DND-41 (cell line): ENCODE results near the gene RPS6KC1.

Experiments used
- ATAC-seq: fragments of 200-7000 bp; cut with Tn5 transposase; 3 replicates; pipeline ENCODE4 v1.9.1; 2021; ENCODE audit warnings: low read depth; ENCODE audit not compliant: insufficient read depth
- DNase-seq: peaks from one replicate; pipeline ENCODE4 v3.0.0-alpha.2; 2020
- H2AFZ ChIP-seq: 2 replicates; pipeline ENCODE4 v1.6.0; 2012; ENCODE audit warnings: low read depth, low read length
- H3K27ac ChIP-seq: 2 replicates; pipeline ENCODE4 v1.5.1; 2012; ENCODE audit warnings: low read length, inconsistent platforms
- H3K27me3 ChIP-seq: fragments of 200-600 bp; sonication (generic); 2 replicates; pipeline ENCODE4 v1.6.0; 2012; ENCODE audit warnings: low read length, mild to moderate bottlenecking, inconsistent platforms; ENCODE audit not compliant: insufficient read depth, poor library complexity
- H3K36me3 ChIP-seq: 2 replicates; pipeline ENCODE4 v1.5.1; 2012; ENCODE audit warnings: low read length, inconsistent platforms; ENCODE audit not compliant: insufficient read depth
- H3K4me1 ChIP-seq: 2 replicates; pipeline ENCODE4 v1.5.1; 2012; ENCODE audit warnings: mild to moderate bottlenecking, low read length; ENCODE audit not compliant: insufficient read depth
- H3K4me2 ChIP-seq: 2 replicates; pipeline ENCODE4 v1.6.0; 2012; ENCODE audit warnings: mild to moderate bottlenecking, moderate library complexity, low read length, inconsistent platforms; ENCODE audit not compliant: insufficient read depth
- H3K4me3 ChIP-seq, 2 experiments: fragments of 200-600 bp in 1 of 2; shearing (Covaris generic) in 1 of 2; 2 replicates each; pipeline ENCODE4 v1.5.1; 2012 to 2016; ENCODE audit warnings: inconsistent platforms in 2 of 2, low read length in 2 of 2, mild to moderate bottlenecking in 2 of 2, low read depth in 1 of 2, moderate library complexity in 1 of 2
- H3K79me2 ChIP-seq: 2 replicates; pipeline ENCODE4 v1.6.0; 2012; ENCODE audit warnings: low read length, inconsistent platforms; ENCODE audit not compliant: insufficient read depth
- H3K9ac ChIP-seq: 2 replicates; pipeline ENCODE4 v1.6.0; 2012; ENCODE audit warnings: low read depth, mild to moderate bottlenecking, inconsistent platforms, low read length, moderate library complexity
- H3K9me3 ChIP-seq: 2 replicates; pipeline ENCODE4 v1.5.1; 2012; ENCODE audit warnings: low read length, moderate library complexity, mild to moderate bottlenecking, inconsistent platforms; ENCODE audit not compliant: insufficient read depth, severe bottlenecking
- H4K20me1 ChIP-seq: 2 replicates; pipeline ENCODE4 v1.6.0; 2012; ENCODE audit warnings: low read length; ENCODE audit not compliant: insufficient read depth
- EZH2 ChIP-seq: IDR thresholded peaks from 3 replicates; pipeline ENCODE4 v1.6.1; 2012; ENCODE audit warnings: borderline replicate concordance, low read depth, mild to moderate bottlenecking, moderate library complexity, low read length, inconsistent platforms; ENCODE audit not compliant: severe bottlenecking
- TF ChIP-seq, protein P1 (sequence below): IDR thresholded peaks from 2 replicates; pipeline ENCODE4 v1.5.1; 2012; ENCODE audit warnings: borderline replicate concordance, low read length, moderate library complexity, mild to moderate bottlenecking; ENCODE audit not compliant: poor library complexity, severe bottlenecking; ENCODE audit errors: extremely low read depth

The RPS6KC1 gene

GRCh38 chr1:213162338-213162737, 111.3 kb downstream of the RPS6KC1 start:
- TF ChIP-seq EZH2 = no peak
- TF ChIP-seq, protein P1, sequence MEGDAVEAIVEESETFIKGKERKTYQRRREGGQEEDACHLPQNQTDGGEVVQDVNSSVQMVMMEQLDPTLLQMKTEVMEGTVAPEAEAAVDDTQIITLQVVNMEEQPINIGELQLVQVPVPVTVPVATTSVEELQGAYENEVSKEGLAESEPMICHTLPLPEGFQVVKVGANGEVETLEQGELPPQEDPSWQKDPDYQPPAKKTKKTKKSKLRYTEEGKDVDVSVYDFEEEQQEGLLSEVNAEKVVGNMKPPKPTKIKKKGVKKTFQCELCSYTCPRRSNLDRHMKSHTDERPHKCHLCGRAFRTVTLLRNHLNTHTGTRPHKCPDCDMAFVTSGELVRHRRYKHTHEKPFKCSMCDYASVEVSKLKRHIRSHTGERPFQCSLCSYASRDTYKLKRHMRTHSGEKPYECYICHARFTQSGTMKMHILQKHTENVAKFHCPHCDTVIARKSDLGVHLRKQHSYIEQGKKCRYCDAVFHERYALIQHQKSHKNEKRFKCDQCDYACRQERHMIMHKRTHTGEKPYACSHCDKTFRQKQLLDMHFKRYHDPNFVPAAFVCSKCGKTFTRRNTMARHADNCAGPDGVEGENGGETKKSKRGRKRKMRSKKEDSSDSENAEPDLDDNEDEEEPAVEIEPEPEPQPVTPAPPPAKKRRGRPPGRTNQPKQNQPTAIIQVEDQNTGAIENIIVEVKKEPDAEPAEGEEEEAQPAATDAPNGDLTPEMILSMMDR = no peak
- H3K27me3 ChIP-seq = no peaks in the 10 kb centered on the region
- H3K27ac ChIP-seq = no peak overlapping the region
- no peak for DNase-seq
- H3K36me3 ChIP-seq = peaks cover 3% of the 10 kb centered on the region; the same call in 1 of the 2 replicates
- H3K9ac ChIP-seq = no peak overlapping the region
- H3K4me3 ChIP-seq = no peak overlapping the region
- H2AFZ ChIP-seq = no peak overlapping the region
- H4K20me1 ChIP-seq = no peaks in the 10 kb centered on the region
- H3K4me2 ChIP-seq = no peak overlapping the region
- no peaks in the 10 kb centered on the region for H3K79me2 ChIP-seq
- H3K4me1 ChIP-seq = no peaks in the 10 kb centered on the region
- no peaks in the 10 kb centered on the region for H3K9me3 ChIP-seq
- ATAC-seq = no peak

DNA sequence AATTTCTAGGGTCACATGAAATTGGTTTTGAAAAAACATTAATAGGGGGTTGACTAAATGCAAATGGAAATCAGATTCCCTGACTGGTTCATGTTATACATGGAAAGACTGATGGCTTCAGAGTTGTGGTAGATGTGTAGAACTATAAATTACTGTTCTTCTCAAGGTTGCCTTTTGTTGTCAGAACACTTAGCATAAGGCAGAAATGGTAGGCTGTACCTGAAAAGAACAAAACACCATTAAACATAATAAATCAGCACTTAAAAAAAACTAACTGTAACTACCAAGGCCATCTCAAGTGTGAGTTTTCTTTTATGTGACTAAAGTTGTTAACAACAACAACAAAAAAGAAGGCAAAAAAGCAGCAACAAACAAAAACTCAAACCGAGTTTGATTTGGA, 111.8 kb downstream of the RPS6KC1 start:
- no peaks in the 10 kb centered on the region for H4K20me1 ChIP-seq
- no peak overlapping the region for H3K4me3 ChIP-seq
- peaks cover 3% of the 10 kb centered on the region; the same call in 1 of the 2 replicates for H3K36me3 ChIP-seq
- H3K9ac ChIP-seq = no peak overlapping the region
- no peak overlapping the region for H3K4me2 ChIP-seq
- no peaks in the 10 kb centered on the region for H3K4me1 ChIP-seq
- no peaks in the 10 kb centered on the region for H3K79me2 ChIP-seq
- H3K27ac ChIP-seq = no peak overlapping the region
- no peaks in the 10 kb centered on the region for H3K27me3 ChIP-seq
- H2AFZ ChIP-seq = no peak overlapping the region
- TF ChIP-seq EZH2 = no peak
- TF ChIP-seq, protein P1 = no peak
- ATAC-seq = no peak
- H3K9me3 ChIP-seq = no peaks in the 10 kb centered on the region
- no peak for DNase-seq

- H4K20me1 ChIP-seq = no peaks in the 10 kb centered on the region
- ATAC-seq (no peak), DNase-seq (no peak)
- no peak overlapping the region for H3K4me3 ChIP-seq
- TF ChIP-seq EZH2 = no peak
- TF ChIP-seq, protein P1 = no peak
- H3K79me2 ChIP-seq = no peaks in the 10 kb centered on the region
- H3K4me1 ChIP-seq = no peaks in the 10 kb centered on the region
- no peak overlapping the region for H3K27ac ChIP-seq
- no peak overlapping the region for H2AFZ ChIP-seq
- H3K36me3 ChIP-seq = peaks cover 3% of the 10 kb centered on the region; the same call in 1 of the 2 replicates
- no peak overlapping the region for H3K4me2 ChIP-seq
- no peaks in the 10 kb centered on the region for H3K9me3 ChIP-seq
- no peaks in the 10 kb centered on the region for H3K27me3 ChIP-seq
- no peak overlapping the region for H3K9ac ChIP-seq
Observed at GRCh38 chr1:213163278-213163711, 112.3 kb downstream of the RPS6KC1 start.

GRCh38 chr1:213164561-213164960, 113.5 kb downstream of the RPS6KC1 start:
- Histone ChIP-seq H3K4me1 (no peaks in the 10 kb centered on the region), H4K20me1 (no peaks in the 10 kb centered on the region), H3K4me3 (no peak overlapping the region), H3K27ac (no peak overlapping the region), H3K4me2 (no peak overlapping the region), H3K36me3 (peaks cover 3% of the 10 kb centered on the region; the same call in 1 of the 2 replicates), H2AFZ (no peak overlapping the region), H3K27me3 (no peaks in the 10 kb centered on the region), H3K79me2 (no peaks in the 10 kb centered on the region), H3K9ac (no peak overlapping the region), H3K9me3 (no peaks in the 10 kb centered on the region)
- TF ChIP-seq EZH2 = no peak
- TF ChIP-seq, protein P1 = no peak
- ATAC-seq (no peak), DNase-seq (no peak)
